SH-SY5Y (cell line): ENCODE measurements around the gene CTIF.

Source experiments
- GATA2 ChIP-seq: IDR thresholded peaks from 2 replicates; pipeline ENCODE4 v1.6.1; 2011; ENCODE audit warnings: mild to moderate bottlenecking, low read depth, low read length
- GATA3 ChIP-seq: IDR thresholded peaks from 2 replicates; pipeline ENCODE4 v1.6.1; 2011; ENCODE audit warnings: low read depth, mild to moderate bottlenecking, low read length, moderate library complexity

DNA sequence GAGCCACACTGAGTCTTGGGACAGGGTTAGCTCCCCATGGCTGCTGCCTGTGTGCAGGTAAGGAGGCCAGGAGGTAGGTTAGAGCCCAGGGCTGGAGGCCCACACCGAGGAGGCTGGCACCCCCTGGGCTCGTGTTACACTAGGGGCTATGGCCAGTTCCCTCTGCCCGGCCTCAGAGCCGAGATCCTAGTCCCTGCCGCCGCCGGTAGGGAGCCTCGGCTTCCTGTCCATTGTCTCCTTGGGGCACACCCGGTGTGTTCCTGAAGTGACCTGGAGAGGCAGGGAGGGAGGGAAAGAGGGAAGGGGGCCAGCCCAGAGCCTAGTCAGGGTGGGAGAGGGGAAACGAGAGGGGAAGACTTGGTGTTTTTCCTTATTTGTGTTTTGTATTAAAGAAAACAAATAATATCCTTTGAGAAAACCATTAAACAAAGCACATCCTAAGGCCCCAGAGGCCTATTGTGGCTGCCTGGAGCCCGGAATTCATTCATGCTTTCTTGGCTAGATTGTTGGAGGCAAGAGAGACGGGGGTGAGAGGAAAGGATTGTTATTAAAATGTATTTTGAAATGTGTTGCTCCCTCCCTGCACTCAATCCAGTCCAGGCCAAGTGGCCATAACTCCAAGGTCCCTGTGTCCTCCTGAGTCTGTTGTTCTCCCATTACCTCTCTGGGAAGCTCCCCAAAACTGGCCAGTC lies 170.7 kb downstream of the CTIF start:
- no peak for TF ChIP-seq GATA3
- TF ChIP-seq GATA2, result no peak
